Measurements from ENCODE around the gene ING4.

ING4 gene

DNA sequence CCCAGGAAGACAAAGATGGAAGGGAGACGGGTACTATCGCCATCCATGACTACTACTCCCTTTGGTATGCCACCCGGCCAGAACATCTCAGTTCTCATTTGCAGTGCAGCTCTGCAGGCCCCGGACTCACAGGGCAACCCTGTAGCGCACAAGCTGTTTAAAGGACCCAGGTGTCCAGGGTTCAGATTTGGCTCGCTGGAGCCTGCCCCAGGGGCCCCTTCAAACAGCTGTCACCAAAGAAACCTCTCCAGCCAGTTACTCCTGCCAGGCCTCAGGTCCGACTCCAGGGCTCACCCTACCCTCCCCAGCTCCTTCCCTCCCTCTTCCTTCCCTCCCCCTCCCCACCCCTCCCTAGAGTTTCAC, 50.3 kb downstream of the ING4 start:
- in situ Hi-C loops (cut with HindIII; ENCODE audit: low sequenced_read_pairs) = no loop called here

DNA sequence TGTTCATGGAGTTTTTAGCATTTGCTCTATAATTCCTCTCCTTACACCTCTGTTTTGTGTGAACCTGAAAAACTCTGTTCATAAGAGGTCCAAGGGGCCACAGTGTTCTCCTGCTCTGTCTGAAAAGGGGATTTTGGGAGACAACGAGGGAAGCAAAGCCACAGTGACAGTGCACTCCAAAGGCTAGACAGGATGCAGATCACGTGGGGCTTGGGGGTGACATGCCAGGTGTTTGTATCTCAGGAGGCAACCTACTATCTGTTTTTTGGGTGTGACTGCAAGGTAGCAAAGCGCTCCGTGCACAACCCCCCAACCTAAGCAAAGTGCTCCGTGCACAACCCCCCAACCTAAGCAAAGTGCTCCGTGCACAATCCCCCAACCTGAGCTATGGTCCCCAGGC, 50.7 kb downstream of the ING4 start:
- in situ Hi-C loops (cut with HindIII; ENCODE audit: low sequenced_read_pairs) = no loop called here

DNA sequence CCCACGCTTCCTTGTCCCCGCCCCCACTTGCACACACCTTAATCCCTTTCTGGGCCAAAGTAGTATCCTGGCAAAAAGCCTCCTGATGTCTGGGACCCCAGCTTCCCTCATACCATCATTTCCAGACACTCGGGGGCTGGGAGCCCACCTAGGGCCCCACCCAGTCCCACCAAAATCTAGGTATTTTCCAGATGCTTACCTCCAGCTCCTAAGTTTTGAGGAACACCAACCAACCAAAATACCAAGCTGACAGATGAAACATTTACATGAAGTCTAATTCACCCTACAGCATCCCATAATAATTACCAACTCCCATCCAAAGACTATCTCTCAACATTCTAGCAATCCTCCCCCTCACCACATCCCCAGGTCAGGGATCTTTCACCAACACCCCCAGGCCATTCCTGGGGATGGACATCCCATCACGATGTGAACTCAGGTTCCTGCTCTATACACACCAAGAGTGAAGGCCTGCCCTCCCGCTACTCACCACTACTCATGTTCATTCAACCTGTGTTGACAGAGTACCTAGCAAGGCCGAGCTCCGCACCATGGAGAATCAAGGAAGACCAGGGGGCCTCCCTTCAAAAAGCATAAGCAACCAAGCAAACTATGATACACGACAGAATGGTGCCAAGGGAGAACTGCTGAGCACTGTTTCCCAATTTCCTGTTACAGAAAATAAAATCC, 54.2 kb downstream of the ING4 start:
- in situ Hi-C loops (cut with HindIII; ENCODE audit: low sequenced_read_pairs) = no loop called here

DNA sequence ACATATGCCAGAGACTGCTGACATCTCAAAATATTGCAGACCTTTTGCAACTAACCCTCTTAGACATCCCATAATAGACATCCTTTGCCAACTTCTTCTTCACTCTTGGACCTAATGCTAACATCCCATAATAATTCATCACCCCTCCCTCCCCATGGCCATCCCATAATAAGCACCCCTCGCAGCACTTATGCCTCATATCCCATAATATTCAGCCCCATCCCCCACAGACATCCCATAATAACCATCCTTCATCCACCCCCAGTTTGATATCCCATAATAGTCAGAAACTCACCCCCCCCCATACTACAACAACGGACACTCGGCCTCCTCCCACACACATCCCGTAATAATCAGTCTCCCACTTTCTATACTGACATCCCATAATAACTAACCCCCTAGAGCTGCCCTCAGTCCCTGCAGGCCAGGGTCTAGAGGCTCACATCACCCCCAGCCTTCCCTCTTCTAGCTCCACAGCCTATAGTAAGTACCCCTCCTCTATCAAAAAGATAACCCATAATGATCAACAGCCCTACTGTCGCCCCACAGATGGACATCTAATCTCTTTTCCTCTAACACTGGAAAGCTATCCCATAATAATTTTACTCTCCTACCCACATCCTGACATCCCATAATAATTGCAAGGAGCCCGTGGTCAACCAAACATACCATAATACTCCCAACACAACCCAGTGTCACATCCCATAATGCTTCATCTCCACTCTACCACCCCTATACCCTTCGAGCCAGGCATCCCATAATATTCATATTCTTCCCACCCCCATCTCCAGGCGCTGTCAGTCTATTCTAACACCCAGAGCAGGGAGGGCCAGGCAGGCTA, 54.9 kb downstream of the ING4 start:
- in situ Hi-C loops (cut with HindIII; ENCODE audit: low sequenced_read_pairs) = no loop called here

DNA sequence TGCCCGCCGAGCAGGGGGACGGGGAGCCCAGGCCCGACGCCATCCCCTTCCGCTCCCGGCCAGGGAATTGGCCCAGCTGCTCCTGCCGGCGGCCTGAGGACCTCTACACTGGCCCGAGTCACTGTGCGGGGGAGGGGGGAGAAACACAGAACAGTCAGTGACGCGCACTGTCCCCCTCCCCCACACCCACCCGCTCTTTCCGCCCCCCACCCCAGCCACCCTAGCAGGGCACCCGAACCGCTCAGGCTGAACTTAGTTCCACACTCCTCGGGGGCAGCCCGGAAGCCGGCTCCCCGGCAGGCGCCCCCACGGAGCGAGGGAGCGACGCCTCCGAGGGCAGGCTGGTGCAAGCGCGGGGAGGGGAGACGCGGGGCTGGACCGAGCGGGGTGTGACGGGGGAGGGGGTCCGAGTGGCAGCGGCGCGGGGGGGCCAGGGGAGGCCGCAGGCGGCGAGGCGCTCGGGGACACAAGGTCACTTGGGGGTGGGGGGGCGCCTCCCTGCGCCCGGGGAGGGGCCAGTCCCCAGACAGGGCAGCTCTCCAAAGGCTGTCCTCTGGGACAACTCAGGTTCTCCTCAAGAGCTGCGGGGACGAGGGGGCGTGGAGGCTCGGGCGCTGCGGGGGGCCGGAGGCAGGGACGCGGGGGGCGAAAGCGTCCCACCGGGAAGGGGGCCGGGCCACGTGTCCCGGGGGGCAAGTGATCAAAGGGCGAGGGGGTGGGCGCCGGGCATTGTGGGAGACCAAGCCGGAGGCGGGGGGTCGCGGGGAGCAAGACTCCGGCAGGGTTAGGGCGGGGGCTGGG, 56.4 kb downstream of the ING4 start:
- in situ Hi-C loops (cut with HindIII; ENCODE audit: low sequenced_read_pairs) = no loop called here

DNA sequence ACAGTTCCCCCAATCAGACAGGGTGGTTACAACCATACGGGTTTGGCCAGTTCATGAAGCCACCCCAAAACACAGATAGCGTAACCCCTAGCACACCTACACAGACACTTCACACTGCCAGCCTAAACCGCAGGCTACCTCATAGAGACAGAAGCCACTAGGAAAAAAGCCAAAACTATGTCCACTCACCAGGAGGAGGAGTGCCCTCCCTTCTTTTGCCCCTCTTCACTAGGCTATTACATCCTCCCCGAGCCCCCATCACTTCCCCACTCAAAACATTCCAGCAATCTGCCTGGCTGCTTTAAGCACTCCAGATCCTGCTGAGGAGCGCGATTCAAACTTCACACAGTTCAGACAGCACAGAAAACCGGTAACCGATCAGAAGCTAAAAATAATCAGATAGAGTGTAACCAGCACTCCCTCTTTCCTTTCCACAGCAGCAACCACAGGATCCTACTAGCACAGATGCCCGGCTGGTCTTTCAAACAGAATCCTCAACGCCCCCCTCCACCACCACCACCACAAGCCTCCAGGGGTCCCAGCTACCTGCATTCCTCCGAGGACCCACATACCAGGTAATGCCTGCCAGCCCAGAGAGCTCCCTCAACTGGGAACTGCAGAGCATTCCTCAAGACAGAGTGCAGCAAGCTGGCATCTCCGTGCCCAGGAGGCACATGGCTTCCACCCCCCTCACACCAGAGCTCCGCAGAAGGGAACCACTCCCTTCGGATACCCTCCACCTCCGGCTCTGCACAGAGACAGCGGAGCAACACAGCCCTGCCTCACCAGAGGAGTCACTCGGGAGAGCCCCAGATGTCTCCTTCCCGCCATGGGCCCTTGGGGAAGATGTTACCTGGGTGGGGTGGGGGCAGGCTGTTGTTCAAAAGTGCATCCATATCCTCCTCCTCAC, 57.2 kb downstream of the ING4 start:
- in situ Hi-C loops (cut with HindIII; ENCODE audit: low sequenced_read_pairs) = no loop called here

DNA sequence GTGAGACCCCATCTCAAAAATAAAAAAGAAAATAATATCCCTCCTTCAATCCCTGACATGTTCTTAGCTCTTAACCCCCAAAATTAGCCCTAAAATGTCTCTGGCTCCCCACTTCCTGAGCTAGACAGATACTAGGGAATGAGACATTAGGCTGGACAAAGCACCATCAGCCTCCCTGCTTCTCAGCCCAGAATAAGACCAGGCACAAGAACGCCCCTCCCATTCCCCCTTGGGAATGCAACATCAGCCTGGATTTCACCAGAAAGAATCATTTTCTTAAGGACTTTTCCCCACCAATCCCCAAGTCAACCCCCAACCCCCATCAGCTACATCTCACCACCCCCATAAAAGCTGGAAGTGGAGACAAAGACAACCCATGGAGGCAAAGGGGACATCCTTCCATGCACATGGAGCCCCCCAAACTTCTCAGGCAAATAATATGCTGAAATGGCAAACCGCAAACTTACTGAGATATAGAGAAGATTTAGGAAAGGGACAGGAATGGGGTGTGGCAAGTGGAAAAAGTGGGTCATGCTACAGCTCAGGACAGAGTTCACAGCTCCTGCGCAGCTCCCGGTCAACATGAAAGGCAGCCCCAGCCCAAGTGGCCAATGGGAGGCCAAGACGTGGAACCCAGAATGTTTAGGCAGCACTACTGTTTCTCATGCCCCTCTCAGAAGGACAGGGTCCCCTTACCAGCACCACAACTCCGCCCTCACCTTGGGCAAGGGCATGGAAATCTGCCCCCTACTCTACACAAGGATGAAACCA, 58.5 kb downstream of the ING4 start:
- in situ Hi-C loops (cut with HindIII; ENCODE audit: low sequenced_read_pairs) = loop anchor here (5.0 kb wide), 1 partner anchor 88 kb away; no protein-coding TSS in a partner anchor

DNA sequence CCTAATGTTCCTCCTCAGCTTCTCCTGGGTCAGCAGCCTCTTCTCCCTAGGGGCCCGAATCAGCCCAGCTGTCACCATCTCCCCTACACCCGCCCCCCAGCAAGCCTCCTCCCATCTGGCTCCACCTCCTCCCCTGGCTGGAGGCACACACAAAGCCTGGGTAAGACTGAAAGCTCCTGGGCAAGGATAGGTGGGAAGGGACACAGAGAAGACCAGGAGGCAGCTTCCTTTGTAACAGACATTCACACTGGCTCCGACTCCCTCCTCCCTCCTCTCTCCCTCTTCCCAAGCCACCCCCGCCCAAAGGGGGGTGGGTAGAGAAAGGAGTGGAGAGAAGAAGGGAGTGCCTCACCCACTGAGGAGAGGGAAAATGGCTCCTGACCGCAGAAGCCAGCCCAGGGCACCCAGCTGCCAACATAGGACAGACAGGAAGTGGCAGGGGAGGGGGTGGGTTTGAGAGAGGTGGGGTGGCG, 59.8 kb downstream of the ING4 start:
- in situ Hi-C loops (cut with HindIII; ENCODE audit: low sequenced_read_pairs) = loop anchor here (5.0 kb wide), 1 partner anchor 89 kb away; no protein-coding TSS in a partner anchor

DNA sequence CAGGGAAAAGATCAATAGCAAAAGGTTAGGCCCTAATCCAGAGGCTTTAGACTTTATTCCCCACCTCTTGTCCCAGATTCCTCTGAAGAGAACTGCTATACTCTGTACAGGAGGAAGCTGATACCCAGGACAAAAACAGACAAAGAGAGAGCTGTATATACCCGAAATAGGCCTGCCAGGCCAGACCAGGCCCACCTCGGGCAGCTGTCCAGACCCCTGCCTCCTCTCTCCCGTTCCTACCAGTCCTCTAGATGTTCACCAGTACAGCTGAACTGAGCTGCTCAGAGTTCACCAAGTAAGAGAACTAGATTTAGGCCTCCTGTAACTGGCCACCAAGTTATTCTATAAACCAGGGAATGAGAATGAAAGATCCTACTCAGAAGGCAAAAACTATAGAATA, 60.4 kb downstream of the ING4 start:
- in situ Hi-C loops (cut with HindIII; ENCODE audit: low sequenced_read_pairs) = loop anchor here (5.0 kb wide), 1 partner anchor 90 kb away; no protein-coding TSS in a partner anchor

Data from endothelial cell of hepatic sinusoid (primary cell).